Activated naive CD4-positive, alpha-beta T cell treated with anti-CD3 and anti-CD28 coated beads for 36 hours (primary cell): ENCODE measurements around the gene LRRFIP1. TPM values are rescaled to one million over a fixed set of nuclear protein-coding genes. Genes with fewer than 3 reads are reported as not detected.
"Not testable (repeated sequence)": the region's sequence is repeated elsewhere in the genome, so short reads cannot be mapped to it uniquely, and the experiment has no call there.

Experiments
- CTCF ChIA-PET: fragments of 350-600 bp; sonication (Branson Sonifier 250); formaldehyde crosslinking; loops from one replicate; lab custom pipeline; 2021; ENCODE audit warnings: antibody characterized with exemption; lab: Charles Lee
- DNase-seq: peaks from one replicate; pipeline ENCODE4 v3.0.0-alpha.2; 2020
- H3K27ac Mint-ChIP-seq: one replicate; pipeline ENCODE4 v1.8.0; 2021; ENCODE audit warnings: mild to moderate bottlenecking, mixed read lengths
- H3K27me3 Mint-ChIP-seq: one replicate; pipeline ENCODE4 v1.8.0; 2021; ENCODE audit warnings: low read depth, mixed read lengths
- H3K36me3 Mint-ChIP-seq: one replicate; pipeline ENCODE4 v1.8.0; 2021; ENCODE audit warnings: low read depth, mixed read lengths
- H3K4me1 Mint-ChIP-seq: one replicate; pipeline ENCODE4 v1.8.0; 2021; ENCODE audit warnings: low read depth, mixed read lengths
- H3K4me3 Mint-ChIP-seq: one replicate; pipeline ENCODE4 v1.8.0; 2021; ENCODE audit warnings: mild to moderate bottlenecking, moderate library complexity, mixed read lengths
- H3K9me3 Mint-ChIP-seq: one replicate; pipeline ENCODE4 v1.8.0; 2021; ENCODE audit warnings: mixed read lengths
- intact Hi-C: fragments of 100-400 bp; cut with micrococcal nuclease; formaldehyde crosslinking; loops from one replicate; pipeline ENCODE4 v1.15.1; 2023
- total RNA-seq, 2 experiments: library from RNA; stranded (reverse); gene quantifications; one replicate each; pipeline ENCODE4 v1.2.3, GENCODE V29; 2021

LRRFIP1 gene
- total RNA-seq, 2 experiments from 2014 or later, result 154 to 155 TPM

DNA sequence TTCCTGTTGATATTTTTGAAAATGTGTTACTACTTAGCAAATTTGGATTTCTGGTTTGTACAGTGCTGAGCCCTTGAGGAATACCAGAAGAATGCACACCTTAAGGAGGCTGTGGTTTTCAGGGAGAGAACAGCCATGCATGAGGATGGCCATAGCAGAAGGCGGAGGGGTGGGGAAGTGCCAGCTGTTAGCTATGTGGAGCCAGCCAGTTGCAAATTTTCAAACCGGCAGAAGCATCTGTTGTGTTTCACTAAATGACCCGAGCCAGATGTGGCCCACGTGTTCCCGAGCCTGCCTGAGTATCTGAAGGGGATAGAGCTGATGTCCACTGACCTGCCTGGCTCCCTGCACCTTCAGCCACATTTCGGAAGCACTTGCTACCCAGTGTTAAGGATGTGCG lies 154.8 kb downstream of the LRRFIP1 start:
- no peak overlapping the region for H3K27ac Mint-ChIP-seq
- H3K4me3 Mint-ChIP-seq, result no peak overlapping the region
- CTCF ChIA-PET, result no interaction called here
- peaks cover 23% of the 10 kb centered on the region for H3K9me3 Mint-ChIP-seq
- DNase-seq, result no peak
- intact Hi-C loops, result no loop called here
- no peaks in the 10 kb centered on the region for H3K27me3 Mint-ChIP-seq
- H3K36me3 Mint-ChIP-seq, result peaks cover 68% of the 10 kb centered on the region
- H3K4me1 Mint-ChIP-seq, result no peaks in the 10 kb centered on the region

DNA sequence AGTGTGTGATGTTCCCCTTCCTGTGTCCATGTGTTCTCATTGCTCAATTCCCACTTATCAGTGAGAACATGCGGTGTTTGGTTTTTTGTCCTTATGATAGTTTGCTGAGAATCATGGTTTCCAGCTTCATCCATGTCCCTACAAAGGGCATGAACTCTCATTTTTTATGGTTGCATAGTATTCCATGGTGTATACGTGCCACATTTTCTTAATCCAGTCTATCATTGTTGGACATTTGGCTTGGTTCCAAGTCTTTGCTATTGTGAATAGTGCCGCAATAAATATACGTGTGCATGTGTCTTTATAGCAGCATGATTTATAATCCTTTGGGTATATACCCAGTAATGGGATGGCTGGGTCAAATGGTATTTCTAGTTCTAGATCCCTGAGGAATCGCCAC lies 156.3 kb downstream of the LRRFIP1 start:
- H3K27me3 Mint-ChIP-seq, H3K27ac Mint-ChIP-seq, H3K4me3 Mint-ChIP-seq, DNase-seq, intact Hi-C loops, H3K4me1 Mint-ChIP-seq, CTCF ChIA-PET: not testable (repeated sequence)
- peaks cover 56% of the 10 kb centered on the region for H3K36me3 Mint-ChIP-seq
- peaks cover 23% of the 10 kb centered on the region for H3K9me3 Mint-ChIP-seq

DNA sequence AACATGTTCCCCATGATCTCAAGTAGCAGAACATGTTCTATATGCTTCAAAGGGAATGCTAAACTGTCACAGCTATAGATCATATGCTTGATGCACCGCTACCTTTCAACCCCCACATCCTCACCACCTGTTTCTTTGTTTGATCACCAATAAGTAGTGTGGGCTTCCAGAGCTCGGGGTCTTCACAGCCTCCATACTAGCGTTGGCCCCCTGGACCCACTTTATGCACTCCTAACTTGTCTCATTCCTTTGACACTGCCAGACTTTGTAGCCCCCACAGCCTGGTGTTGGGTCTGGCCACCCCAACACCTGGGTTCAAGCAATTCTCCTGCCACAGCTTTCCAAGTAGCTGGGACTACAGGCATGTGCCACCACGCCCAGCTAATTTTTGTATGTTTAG lies 159.5 kb downstream of the LRRFIP1 start:
- CTCF ChIA-PET, result no interaction called here
- no peaks in the 10 kb centered on the region for H3K4me1 Mint-ChIP-seq
- peaks cover 19% of the 10 kb centered on the region for H3K9me3 Mint-ChIP-seq
- intact Hi-C loops, result no loop called here
- no peak overlapping the region for H3K27ac Mint-ChIP-seq
- DNase-seq, result no peak
- no peaks in the 10 kb centered on the region for H3K27me3 Mint-ChIP-seq
- peaks cover 32% of the 10 kb centered on the region for H3K36me3 Mint-ChIP-seq
- no peak overlapping the region for H3K4me3 Mint-ChIP-seq

DNA sequence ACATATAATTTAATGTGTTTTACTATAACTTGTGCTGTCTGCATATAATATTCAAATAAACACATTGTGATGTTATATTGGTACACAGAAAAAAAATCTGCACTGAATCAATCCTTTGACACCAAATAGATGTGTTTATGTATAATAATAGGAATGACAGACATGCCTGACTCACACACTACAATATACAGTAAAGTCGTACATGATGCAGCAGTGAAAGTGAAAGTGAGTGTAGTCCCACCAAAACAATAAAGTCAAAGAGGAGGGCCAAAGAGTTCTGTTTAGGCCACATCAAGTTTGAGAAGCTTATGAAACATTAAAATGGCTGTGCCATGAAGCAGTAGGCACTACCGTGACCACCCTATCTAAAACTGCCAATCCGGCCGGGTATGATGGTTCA lies 163.0 kb downstream of the LRRFIP1 start:
- H3K27ac Mint-ChIP-seq, result no peak overlapping the region
- H3K9me3 Mint-ChIP-seq, result peaks cover 11% of the 10 kb centered on the region

DNA sequence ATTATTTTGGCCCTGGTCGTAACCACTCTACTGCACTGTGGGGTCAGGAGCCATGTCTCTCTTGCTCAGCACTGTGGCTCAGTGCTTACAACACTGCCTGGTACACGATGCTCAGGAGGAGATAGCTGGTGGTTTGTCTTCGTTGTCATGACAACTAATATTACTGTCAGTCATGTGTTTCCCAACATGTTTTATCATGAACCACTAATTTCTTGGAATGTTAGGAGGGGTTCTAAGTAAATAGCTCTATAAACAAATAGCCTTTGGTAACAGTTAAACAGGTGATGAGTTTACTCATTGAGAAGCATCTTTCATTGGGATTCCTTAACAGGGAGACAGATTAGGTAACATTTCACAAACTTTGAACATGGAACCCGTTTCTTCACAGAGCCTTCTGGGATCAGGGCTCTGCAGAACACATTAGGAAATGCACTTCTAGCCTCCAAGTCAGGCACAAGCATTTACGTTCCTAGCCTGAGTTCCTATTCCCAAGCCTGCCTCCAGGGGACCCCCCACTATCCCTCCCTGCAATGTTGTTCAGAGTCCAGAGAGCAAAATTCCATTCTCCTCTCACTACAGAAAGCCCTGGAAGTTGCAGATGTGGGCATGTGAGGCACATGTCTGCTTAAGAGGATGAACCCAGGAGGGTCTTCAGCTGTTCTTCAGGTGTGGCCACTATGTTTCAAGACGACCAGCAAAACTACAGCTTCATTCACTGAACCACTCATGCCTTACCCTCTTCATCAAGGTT lies 164.8 kb downstream of the LRRFIP1 start:
- Mint-ChIP-seq H3K27me3 (no peaks in the 10 kb centered on the region), H3K4me1 (no peaks in the 10 kb centered on the region), H3K36me3 (peaks cover 3% of the 10 kb centered on the region), H3K27ac (no peak overlapping the region), H3K9me3 (peaks cover under 1% of the 10 kb centered on the region), H3K4me3 (no peak overlapping the region)
- intact Hi-C loops, result no loop called here
- no peak for DNase-seq
- CTCF ChIA-PET, result interaction anchor here (0.6 kb wide), 1 partner anchor 12 kb away, joined by 3 read pairs; no protein-coding TSS in a partner anchor

More for the DNA sequence above, 163.0 kb downstream of the LRRFIP1 start:
- H3K4me1 Mint-ChIP-seq, result no peaks in the 10 kb centered on the region
- CTCF ChIA-PET, result no interaction called here
- DNase-seq, result no peak
- no peak overlapping the region for H3K4me3 Mint-ChIP-seq
- H3K27me3 Mint-ChIP-seq, result no peaks in the 10 kb centered on the region
- intact Hi-C loops, result no loop called here
- peaks cover 13% of the 10 kb centered on the region for H3K36me3 Mint-ChIP-seq

DNA sequence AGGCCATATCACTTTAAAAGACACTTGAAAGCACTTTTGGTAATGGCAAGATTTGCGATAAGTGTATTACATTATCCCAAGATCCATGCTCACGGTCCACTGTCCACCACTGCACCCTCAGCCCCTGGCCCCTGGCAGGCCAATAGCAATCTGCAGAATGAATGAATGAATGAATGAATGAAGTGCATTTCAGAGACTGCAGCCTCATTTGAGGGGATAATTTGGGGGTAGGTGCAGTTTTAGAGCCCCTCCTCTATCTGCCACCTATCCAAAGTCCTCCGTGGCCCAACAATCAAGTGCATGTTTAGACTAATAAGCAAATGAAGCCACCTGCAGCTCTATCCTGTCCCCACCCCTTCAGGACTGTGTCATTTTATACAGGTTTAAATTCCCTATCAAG lies 169.9 kb downstream of the LRRFIP1 start:
- no peak overlapping the region for H3K27ac Mint-ChIP-seq
- CTCF ChIA-PET, result no interaction called here
- H3K36me3 Mint-ChIP-seq, result peaks cover 2% of the 10 kb centered on the region
- intact Hi-C loops, result no loop called here
- H3K9me3 Mint-ChIP-seq, result peaks cover 6% of the 10 kb centered on the region
- H3K4me3 Mint-ChIP-seq, result no peak overlapping the region
- H3K27me3 Mint-ChIP-seq, result no peaks in the 10 kb centered on the region
- DNase-seq, result no peak
- no peaks in the 10 kb centered on the region for H3K4me1 Mint-ChIP-seq

DNA sequence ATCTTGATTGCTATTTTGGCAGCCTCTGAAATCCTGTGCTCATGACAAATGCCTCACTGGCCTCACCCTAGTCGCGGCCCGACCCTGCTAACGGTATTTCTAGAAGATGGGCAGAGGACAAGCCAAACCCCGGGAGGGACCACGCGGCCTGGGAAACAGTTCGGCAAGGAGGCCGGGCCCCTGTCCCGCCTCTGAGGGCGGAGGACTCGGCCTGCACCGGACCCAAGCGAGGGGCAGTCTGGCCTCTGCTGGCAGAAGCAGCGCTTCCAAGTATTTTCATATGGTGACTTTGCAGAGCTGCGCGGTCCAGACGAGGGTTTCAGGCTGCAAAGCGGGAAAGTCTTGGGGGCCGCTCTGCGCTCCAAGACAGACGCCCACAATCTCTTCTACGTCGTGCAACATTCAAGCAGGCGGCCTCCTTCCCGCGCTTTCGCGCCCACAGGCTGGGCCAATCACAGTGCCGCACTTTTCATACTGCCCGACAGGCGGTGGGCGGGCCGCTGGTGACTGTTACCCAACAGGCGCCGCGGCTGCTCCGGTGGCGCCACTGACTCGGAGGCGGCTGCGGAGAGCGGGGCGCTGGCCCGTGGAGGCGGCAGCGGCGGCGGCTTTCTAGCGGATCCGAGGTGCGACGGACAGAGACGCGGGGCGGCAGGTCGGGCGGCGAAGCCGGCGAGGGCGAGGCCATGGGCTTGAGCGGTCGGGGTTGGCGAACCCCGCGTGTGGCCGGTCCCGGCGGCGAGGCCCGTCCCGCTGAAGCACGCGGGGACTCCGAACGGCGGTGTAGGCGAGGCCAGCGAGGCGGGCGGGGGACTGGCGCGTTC lies 171.1 kb downstream of the LRRFIP1 start, which contains the start of gene RBM44:
RBM44 (plus strand) TSS at position 544 of the 824 bp plus-strand sequence. CDS start 14,831 bp downstream, outside the sequence.
- H3K9me3 Mint-ChIP-seq, result peaks cover 6% of the 10 kb centered on the region
- H3K36me3 Mint-ChIP-seq, result peaks cover 2% of the 10 kb centered on the region
- H3K27ac Mint-ChIP-seq, result no peak within 1 kb of the TSS
- no peaks in the 10 kb centered on the region for H3K4me1 Mint-ChIP-seq
- CTCF ChIA-PET, result no interaction called here
- DNase-seq, result no peak
- H3K27me3 Mint-ChIP-seq, result no peaks in the 10 kb centered on the region
- intact Hi-C loops, result no loop called here
- H3K4me3 Mint-ChIP-seq, result no peak within 1 kb of the TSS

DNA sequence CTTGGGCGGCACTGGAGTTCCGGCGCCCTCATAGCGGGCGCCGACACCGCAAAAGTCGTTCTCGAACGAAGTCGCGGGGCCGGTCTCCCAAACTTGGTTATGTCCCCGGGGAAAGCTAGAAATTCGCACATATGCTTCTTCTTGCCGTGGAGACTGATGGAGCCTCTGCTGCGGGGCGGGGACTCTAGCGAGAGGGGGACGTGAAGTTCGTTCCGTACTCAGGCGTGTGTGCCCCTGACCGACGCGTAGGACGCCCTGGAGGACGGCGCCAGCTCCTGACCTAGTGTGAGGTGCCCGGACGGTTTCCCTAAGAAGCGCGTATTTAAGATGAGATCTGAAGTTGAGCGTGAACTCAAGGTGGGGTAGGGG lies 171.7 kb downstream of the LRRFIP1 start:
- no peak for DNase-seq
- CTCF ChIA-PET, result no interaction called here
- Mint-ChIP-seq H3K36me3 (peaks cover 2% of the 10 kb centered on the region), H3K4me1 (no peaks in the 10 kb centered on the region), H3K9me3 (peaks cover 6% of the 10 kb centered on the region), H3K27me3 (no peaks in the 10 kb centered on the region), H3K27ac (no peak overlapping the region), H3K4me3 (no peak overlapping the region)
- intact Hi-C loops, result no loop called here

DNA sequence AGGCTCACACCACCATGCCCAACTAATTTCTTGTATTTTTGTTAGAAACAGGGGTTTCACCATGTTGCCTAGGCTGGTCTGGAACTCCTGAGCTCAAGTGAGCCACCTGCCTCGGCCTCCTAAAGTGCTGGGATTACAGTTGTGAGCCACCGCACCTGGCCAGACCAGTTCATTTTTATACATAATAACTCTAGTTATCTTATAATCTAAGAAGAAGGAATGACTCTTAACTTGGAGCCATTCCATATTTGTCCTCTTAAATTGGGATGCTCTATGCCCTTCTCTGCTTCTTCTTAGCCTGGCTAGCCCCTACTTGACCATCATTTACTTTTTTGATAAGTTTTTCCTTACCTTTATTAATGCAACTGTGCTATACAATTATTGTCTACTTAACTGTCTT lies 174.1 kb downstream of the LRRFIP1 start:
- CTCF ChIA-PET, result no interaction called here
- intact Hi-C loops, result no loop called here
- H3K36me3 Mint-ChIP-seq, result peaks cover 2% of the 10 kb centered on the region
- H3K27me3 Mint-ChIP-seq, result no peaks in the 10 kb centered on the region
- no peak for DNase-seq
- no peak overlapping the region for H3K27ac Mint-ChIP-seq
- no peaks in the 10 kb centered on the region for H3K4me1 Mint-ChIP-seq
- H3K4me3 Mint-ChIP-seq, result no peak overlapping the region
- peaks cover 6% of the 10 kb centered on the region for H3K9me3 Mint-ChIP-seq

DNA sequence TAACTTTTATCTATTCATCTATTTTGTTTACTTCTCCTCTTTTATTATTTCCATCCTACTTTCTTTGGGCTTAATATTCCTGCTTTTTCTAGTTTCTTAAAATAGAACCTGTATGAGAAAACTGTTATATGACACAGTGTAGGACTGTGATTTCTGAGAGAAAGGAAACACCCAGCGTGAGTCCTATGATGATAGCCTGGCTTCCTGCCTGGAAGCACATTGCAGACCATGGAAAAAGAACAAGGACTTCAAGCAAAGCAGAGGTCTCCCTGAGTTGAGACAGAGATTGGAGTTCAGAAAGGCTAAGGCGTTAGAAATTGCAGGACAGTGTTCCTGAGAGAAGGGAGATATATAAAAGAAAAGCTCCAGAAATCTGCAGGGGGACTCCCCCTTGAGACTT lies 178.9 kb downstream of the LRRFIP1 start:
- H3K36me3 Mint-ChIP-seq, result no peaks in the 10 kb centered on the region
- CTCF ChIA-PET, result interaction anchor here (0.6 kb wide), 1 partner anchor 132 kb away, joined by 4 read pairs; no protein-coding TSS in a partner anchor
- DNase-seq, result no peak
- H3K4me1 Mint-ChIP-seq, result no peaks in the 10 kb centered on the region
- intact Hi-C loops, result no loop called here
- no peaks in the 10 kb centered on the region for H3K27me3 Mint-ChIP-seq
- H3K27ac Mint-ChIP-seq, result no peak overlapping the region
- H3K4me3 Mint-ChIP-seq, result no peak overlapping the region
- peaks cover 1% of the 10 kb centered on the region for H3K9me3 Mint-ChIP-seq

DNA sequence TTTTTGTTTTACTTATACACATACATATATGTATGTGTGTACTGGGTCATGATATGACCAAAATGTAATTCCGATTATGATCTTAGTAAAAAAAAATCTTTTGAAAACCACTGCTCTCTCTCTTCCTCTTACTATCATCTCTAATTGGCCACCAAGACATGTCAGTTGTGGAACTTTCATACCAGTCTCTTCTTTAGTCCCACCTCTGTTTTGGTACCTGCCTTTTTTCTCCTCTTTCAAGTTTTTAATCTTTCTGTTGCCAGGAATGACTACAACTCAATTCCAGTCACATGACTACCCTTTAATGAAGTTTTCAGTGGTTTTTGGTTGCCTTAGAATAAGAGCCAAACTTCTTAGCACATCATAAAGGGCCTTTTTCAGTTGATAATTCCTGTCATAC lies 188.2 kb downstream of the LRRFIP1 start:
- no peaks in the 10 kb centered on the region for H3K27me3 Mint-ChIP-seq

DNA sequence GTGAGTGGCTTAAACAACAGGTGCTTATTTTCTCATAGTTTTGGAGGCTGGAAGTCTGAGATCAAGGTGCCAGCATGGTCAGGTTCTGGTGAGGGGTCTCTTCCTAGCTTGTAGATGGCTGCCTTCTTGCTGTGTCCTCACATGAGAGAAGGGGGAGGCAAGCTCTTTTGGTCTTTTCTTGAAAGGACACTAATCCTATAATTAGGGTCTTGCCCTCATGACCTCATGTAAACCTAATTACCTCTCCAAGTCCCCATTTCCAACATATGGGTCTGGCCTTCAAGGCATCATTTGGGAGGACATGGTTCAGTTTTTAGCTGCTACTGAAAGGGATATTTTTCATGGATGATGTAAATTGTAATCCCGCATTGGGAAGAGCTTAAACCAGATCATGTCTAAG lies 189.1 kb downstream of the LRRFIP1 start:
- Mint-ChIP-seq H3K27me3 (no peaks in the 10 kb centered on the region), H3K36me3 (no peaks in the 10 kb centered on the region), H3K27ac (peak overlapping the region; percentile 65), H3K4me3 (no peak overlapping the region), H3K4me1 (peaks cover 26% of the 10 kb centered on the region), H3K9me3 (no peaks in the 10 kb centered on the region)
- intact Hi-C loops, result loop anchor here (5.0 kb wide), 4 partner anchors 144 to 384 kb away; partner anchors contain the start of gene SCLY
- CTCF ChIA-PET, result interaction anchor here (0.6 to 0.9 kb wide), 2 partner anchors 12 to 235 kb away, joined by 3 read pairs; no protein-coding TSS in a partner anchor
- no peak for DNase-seq

More for the DNA sequence above, 188.2 kb downstream of the LRRFIP1 start:
- intact Hi-C loops, result loop anchor here (1.0 to 5.0 kb wide), 6 partner anchors 123 to 383 kb away; partner anchors contain the start of gene SCLY
- peak overlapping the region; percentile 65 for H3K27ac Mint-ChIP-seq
- CTCF ChIA-PET, result no interaction called here
- no peak overlapping the region for H3K4me3 Mint-ChIP-seq
- peaks cover 26% of the 10 kb centered on the region for H3K4me1 Mint-ChIP-seq
- DNase-seq, result no peak
- no peaks in the 10 kb centered on the region for H3K9me3 Mint-ChIP-seq
- H3K36me3 Mint-ChIP-seq, result no peaks in the 10 kb centered on the region
